CD4-positive, alpha-beta T cell treated with Interferon alpha-2 for 1 hour (primary cell): ENCODE results near the gene ARHGEF4.

Experiments used
- DNase-seq, 2 donors: peaks; one replicate each; pipeline ENCODE4 v3.0.0-alpha.2; 2020 to 2022

The ARHGEF4 gene

DNA sequence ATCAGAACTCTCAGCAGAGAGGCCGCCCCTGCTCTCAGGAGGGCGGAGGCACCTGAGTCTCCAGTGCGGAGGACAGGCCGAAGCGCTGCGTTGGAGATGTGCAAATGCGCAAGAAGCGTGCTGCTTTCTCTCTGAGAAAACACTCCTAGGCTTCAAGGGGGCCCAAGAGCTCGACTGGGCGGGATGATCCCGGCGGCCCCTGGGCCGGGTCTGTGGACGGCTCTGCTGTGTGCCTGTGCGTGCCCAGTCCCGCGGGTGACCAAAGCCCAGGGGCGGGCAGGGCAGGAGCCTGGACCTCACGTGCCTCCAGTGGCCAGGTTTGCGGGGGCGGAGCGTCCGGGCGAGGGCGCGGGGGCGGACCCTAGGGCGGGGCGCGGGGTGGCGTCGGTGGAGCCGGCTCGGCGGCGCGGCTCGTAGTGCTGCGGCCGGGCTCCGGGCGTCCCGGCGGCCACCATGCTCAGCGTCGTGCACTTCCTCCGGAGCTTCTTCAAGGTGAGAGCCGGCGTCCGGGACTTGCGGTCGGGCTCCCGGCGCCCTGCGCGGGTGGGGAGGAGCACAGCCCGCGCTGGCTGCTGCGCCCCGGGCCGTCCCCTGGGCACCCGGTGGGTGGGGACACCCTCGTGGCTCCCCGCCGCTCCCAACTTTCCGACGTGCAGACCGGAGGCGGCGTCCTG is at the start of gene ARHGEF4:
TSS of gene ARHGEF4 (plus strand) at position 414 of the 674 bp plus-strand sequence. CDS start at position 454, 40 bp downstream.
- DNase-seq = peak in 1 of 2 donors; percentile 12

DNA sequence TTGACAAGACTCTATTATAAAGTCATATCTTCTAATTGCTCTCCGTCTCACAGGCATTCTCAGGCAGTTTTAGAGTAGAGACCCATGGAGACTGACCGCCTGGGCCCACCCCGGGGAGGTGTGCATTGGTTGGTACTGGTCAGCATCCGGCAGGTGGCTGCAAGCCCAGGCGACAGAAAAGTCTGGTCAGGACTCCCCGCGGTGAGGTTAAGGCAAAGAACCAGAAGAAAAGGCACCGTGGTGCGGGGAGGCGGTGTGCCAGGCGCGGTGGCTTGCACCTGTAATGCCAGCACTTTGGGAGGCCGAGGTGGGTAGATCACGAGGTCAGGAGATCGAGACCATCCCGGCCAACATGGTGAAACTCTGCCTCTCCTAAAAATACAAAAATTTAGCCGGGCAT is 48.9 kb upstream of the ARHGEF4 start:
- DNase-seq = no peak

DNA sequence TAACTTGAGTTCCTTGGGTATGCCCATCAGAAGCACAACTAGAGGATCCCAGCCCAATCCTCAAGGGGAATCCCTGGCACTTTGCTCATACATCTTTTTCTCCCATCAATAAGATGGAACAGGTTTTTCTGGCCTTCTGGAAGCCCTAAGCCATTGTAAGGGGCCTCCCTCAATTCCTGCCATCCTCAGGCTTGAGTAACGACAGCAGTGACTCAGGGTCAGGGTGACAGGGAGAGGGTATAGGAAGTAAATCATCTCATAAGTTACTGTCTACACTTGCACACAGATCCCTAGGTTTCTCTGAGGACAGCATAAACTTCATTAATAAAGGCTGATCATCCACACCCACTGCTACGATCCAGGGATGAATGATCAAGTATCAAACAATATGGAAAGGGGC is 46.4 kb upstream of the ARHGEF4 start:
- no peak for DNase-seq

- no peak for DNase-seq
These were observed 45.7 kb upstream of the ARHGEF4 start for GRCh38 chr2:130790804-130791616.

GRCh38 chr2:130791617-130791939 is 45.1 kb upstream of the ARHGEF4 start:
- no peak for DNase-seq

GRCh38 chr2:130795431-130795830 is 41.3 kb upstream of the ARHGEF4 start:
- no peak for DNase-seq

- peak in 1 of 2 donors; percentile 11 for DNase-seq
These were observed 40.4 kb upstream of the ARHGEF4 start for GRCh38 chr2:130796290-130796689.

DNA sequence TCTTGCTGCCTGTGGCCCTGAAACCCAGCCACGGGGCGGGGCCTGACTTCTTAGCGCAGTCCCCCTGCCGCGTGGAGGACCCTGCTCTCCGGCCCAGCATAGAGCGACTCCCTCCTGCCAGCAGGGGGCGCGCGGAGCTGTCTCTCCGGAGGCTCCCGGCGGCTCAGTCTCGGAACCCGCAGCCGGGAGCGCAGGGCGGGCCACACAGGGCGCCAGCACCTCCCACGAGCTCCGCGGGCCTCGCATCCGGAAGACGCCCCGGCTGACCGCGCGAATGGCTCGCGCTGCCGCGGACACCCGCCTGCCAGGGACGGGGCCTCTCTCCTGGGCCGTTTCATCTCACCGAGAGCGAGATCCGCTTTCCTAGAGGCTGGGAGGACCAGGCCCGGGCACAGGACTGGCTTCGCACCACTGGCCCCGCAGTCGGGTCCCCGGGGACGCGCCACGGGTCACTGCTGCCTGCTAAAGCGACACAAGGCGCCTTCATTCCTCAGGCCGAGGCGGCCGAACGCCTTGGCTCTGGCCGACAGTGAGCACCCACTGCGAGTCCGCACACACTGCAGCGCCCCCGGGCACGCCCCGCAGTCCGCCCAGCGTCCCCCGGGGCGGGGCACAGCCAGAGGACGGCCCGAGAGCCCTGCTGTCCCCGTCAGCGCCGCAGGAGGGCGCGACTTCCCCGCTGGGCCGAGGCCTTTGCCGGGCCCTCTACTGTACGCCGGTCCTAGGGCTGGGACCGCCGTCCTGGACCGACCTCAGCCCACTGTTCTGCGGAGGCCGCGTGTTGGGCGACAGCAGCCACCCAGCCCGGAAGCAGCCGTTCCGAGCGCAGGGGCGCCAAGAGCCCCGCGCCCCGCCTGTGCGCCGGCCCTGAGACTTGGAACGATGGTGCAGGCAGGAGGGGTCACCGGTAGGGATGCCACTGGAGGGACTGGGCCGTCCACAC is 39.0 kb upstream of the ARHGEF4 start:
- peak; percentile 88 to 91 for DNase-seq

- DNase-seq = no peak
These were observed 38.1 kb upstream of the ARHGEF4 start for GRCh38 chr2:130798472-130799218.

- no peak for DNase-seq
These were observed 37.4 kb upstream of the ARHGEF4 start for GRCh38 chr2:130799295-130799694.

GRCh38 chr2:130805613-130806012 is 31.1 kb upstream of the ARHGEF4 start:
- no peak for DNase-seq

- no peak for DNase-seq
These were observed 30.3 kb upstream of the ARHGEF4 start for GRCh38 chr2:130806370-130806769.

DNA sequence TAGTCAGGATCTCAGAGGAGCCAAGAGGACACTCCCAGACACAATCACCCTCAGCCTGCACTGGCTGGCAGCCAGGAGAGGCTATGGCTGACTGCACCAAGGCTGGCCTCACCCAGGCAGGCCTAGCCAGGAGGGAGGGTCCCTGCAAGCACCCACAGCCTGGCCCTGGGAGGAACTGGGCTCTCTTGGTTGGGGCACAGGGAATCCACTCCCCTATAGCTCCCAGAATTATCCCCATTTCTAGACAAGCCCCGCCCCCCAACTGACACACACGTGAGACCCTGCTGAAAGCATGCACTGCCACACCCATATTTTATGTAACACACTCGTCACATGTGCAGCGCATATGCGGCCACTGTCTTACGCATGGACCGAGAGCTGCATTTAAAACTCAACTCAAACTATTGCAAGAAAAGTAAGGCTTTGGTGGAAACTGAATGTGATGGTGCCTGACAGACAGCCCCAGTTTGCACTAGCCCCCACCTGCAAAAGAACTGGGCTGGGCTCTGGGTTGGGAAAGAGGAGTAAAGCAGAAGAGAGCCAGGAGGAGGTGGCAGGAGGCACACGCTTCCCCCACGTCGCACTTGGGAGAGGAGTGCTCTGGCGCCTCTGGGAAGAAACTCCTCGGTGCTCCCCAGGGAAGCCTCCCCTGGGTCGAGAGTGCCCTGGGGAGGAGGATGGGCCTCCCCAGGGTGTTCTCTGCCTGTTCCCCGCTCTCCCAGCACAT is 28.9 kb upstream of the ARHGEF4 start:
- DNase-seq = no peak

GRCh38 chr2:130808482-130809268 is 28.0 kb upstream of the ARHGEF4 start:
- DNase-seq = no peak

GRCh38 chr2:130810490-130810889 is 26.2 kb upstream of the ARHGEF4 start:
- no peak for DNase-seq

- DNase-seq = no peak
These were observed 23.0 kb upstream of the ARHGEF4 start for GRCh38 chr2:130813722-130814121.

DNA sequence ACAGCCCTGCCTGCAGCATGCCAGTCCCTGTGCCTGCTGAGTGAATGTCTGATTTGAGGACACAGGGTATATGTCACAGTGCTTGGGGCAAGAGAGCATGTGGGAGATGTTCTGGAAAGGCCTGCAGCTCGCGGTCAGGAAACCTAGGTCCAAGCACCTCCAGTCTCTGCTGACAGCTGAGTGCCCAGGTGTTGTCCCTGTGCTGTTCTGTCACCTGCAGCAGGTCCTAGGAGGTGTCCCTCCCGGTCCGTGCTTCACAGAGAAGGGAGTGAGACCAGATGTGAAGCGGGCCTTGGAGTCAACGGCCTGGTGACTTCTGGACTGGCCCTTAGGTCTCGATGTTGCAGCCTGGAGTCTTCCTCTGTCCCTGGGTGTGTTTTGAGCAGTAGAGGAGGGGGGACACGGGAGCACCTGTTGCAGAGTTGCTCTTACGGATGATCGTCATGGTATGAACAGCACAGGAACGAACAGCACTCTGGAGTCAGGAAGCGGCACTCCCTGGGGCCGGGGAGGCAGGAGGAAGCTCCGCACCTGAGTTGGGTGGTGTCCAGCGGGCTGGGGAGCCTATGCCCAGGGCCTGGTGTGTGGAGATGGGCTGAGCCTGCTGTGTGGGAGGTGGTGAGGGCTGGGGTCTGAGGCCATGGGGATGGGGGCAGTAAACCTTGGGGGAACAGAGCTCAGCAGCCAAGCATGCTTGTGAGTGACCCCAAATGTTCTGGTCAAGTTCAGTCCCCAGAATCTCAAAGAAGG is 21.6 kb upstream of the ARHGEF4 start:
- DNase-seq = no peak

DNA sequence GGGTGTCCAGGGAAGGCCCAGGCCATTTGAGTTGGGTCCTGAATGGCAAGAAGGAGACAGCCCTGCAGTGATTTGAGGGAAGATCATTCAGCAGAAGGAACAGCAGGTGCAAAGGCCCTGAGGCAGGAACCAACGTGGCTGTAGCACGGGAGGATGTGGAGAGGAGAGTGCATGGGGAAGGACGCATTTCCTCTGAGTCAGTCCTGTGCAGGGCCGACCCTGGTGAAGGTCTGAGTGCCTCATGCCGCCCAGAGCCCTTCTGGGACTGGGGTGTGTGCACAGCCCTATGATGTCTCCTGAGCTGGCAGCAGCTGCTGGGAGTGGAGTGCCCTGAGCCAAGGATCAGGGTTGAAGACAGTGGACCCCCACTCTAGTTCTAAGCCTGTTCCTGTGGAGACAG is 17.9 kb upstream of the ARHGEF4 start:
- DNase-seq = no peak

- no peak for DNase-seq
These were observed 17.5 kb upstream of the ARHGEF4 start for GRCh38 chr2:130819226-130819607.

DNA sequence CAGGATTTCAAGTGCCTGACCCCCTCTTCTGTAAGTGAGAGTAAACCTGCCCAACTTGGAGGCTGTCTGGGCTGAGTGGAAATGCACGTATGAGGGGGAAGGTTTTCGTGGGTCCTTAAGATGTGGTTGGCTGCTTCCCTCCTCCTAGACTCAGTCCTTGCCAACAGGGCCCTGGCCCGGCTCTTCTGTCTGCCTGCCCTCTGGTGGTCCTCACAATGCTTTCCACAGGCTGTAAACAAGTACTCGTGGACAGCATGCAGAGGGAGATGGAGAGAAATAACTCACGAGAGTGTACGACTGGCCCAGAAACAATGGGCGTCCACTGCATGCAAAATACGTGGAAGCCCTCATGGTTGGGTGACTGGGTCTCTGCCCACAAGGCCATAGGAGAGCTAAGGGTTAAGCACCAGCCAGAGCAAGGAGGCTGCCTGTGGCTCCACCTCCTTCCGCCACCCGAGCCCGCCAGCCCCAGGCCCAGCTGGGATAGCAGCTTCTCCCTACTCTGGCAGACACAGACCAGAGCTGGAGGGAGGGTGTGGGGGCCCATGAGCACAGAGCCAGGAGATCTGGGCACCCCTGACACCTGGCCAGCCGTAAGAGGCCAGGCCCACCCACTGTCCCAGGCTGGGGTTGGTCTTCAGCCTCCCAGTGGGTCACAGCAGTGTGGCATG is 17.0 kb upstream of the ARHGEF4 start:
- no peak for DNase-seq
